Neural cell (in vitro differentiated cells): Measurements from ENCODE around the gene CDYL. TPM values are rescaled to one million over a fixed set of nuclear protein-coding genes. Genes with fewer than 3 reads are reported as not detected.

Experiments used
- H2AFZ ChIP-seq: fragments of 200-600, 300-800 bp; sonication (generic), shearing (Covaris generic); 2 replicates; pipeline ENCODE4 v1.6.0; 2014; ENCODE audit warnings: low read depth, mild to moderate bottlenecking, antibody characterized with exemption, low read length, moderate library complexity
- H3F3A ChIP-seq: fragments of 200-600 bp; shearing (Covaris generic); 2 replicates; pipeline ENCODE4 v1.6.1; 2016; ENCODE audit warnings: mild to moderate bottlenecking, moderate library complexity, mixed read lengths, antibody characterized with exemption, low read length; ENCODE audit not compliant: insufficient read depth, poor library complexity, severe bottlenecking
- H3K27ac ChIP-seq: fragments of 200-600, 300-800 bp; sonication (generic), shearing (Covaris generic); 2 replicates; pipeline ENCODE4 v1.5.1; 2014; ENCODE audit warnings: mild to moderate bottlenecking, low read length, moderate library complexity
- H3K27me3 ChIP-seq: fragments of 300-800, 200-600 bp; sonication (generic), shearing (Covaris generic); 2 replicates; pipeline ENCODE4 v1.6.0; 2014; ENCODE audit warnings: mild to moderate bottlenecking, low read depth, low read length, moderate library complexity; ENCODE audit not compliant: insufficient read depth
- H3K36me3 ChIP-seq: fragments of 300-800, 200-600 bp; sonication (generic), shearing (Covaris generic); 2 replicates; pipeline ENCODE4 v1.5.1; 2014; ENCODE audit warnings: mild to moderate bottlenecking, antibody characterized with exemption, low read length, moderate library complexity; ENCODE audit not compliant: insufficient read depth
- H3K4me2 ChIP-seq: fragments of 300-800, 200-600 bp; sonication (generic), shearing (Covaris generic); 2 replicates; pipeline ENCODE4 v1.6.0; 2014; ENCODE audit warnings: mild to moderate bottlenecking, low read length
- H3K4me3 ChIP-seq: fragments of 300-800, 200-600 bp; sonication (generic), shearing (Covaris generic); 2 replicates; pipeline ENCODE4 v1.5.1; 2014; ENCODE audit warnings: mild to moderate bottlenecking, low read length, moderate library complexity
- H3K79me2 ChIP-seq: fragments of 200-600 bp; shearing (Covaris generic); replicated peaks from 2 replicates; pipeline ENCODE4 v1.6.0; 2014; ENCODE audit warnings: mild to moderate bottlenecking, low read length, moderate library complexity; ENCODE audit not compliant: insufficient read depth
- H3K9ac ChIP-seq: fragments of 300-800, 200-600 bp; sonication (generic), shearing (Covaris generic); 2 replicates; pipeline ENCODE4 v1.6.1; 2016; ENCODE audit warnings: mild to moderate bottlenecking, low read length, mixed read lengths
- H3K9me2 ChIP-seq: fragments of 200-600 bp; shearing (Covaris generic); 2 replicates; pipeline ENCODE4 v1.6.1; 2016; ENCODE audit warnings: mild to moderate bottlenecking, low read length, mixed read lengths; ENCODE audit not compliant: insufficient read depth
- H3K9me3 ChIP-seq: fragments of 200-600, 300-800 bp; sonication (generic), shearing (Covaris generic); 2 replicates; pipeline ENCODE4 v1.6.1; 2016; ENCODE audit warnings: mild to moderate bottlenecking, mixed run types, low read length, moderate library complexity, mixed read lengths
- H4K20me1 ChIP-seq: fragments of 200-600 bp; shearing (Covaris generic); 2 replicates; pipeline ENCODE4 v1.6.1; 2016; ENCODE audit warnings: mild to moderate bottlenecking, mixed run types; ENCODE audit not compliant: insufficient read depth
- EP300 ChIP-seq: fragments of 450-650 bp; conservative IDR thresholded peaks from 2 replicates; pipeline ENCODE4 v1.6.1; 2014; ENCODE audit warnings: antibody characterized with exemption, mild to moderate bottlenecking, moderate library complexity; ENCODE audit not compliant: poor library complexity, severe bottlenecking
- EZH2 ChIP-seq: fragments of 200-600, 300-800 bp; shearing (Covaris generic), sonication (generic); IDR thresholded peaks from 2 replicates; pipeline ENCODE4 v1.6.1; 2014; ENCODE audit warnings: antibody characterized with exemption, low read length, borderline replicate concordance, mild to moderate bottlenecking; ENCODE audit not compliant: insufficient read depth, poor library complexity, severe bottlenecking
- MXI1 ChIP-seq: fragments of 450-650 bp; conservative IDR thresholded peaks from 2 replicates; pipeline ENCODE4 v1.6.1; 2014; ENCODE audit warnings: antibody characterized with exemption, mild to moderate bottlenecking; ENCODE audit not compliant: poor library complexity, severe bottlenecking
- POLR2AphosphoS5 ChIP-seq: IDR thresholded peaks from 2 replicates; pipeline ENCODE4 v1.6.1; 2012
- RAD21 ChIP-seq: fragments of 450-650 bp; conservative IDR thresholded peaks from 2 replicates; pipeline ENCODE4 v1.6.1; 2014; ENCODE audit warnings: antibody characterized with exemption, mild to moderate bottlenecking, moderate library complexity
- SMC3 ChIP-seq: fragments of 450-650 bp; conservative IDR thresholded peaks from 2 replicates; pipeline ENCODE4 v1.6.1; 2014; ENCODE audit warnings: antibody characterized with exemption, mild to moderate bottlenecking, moderate library complexity; ENCODE audit not compliant: poor library complexity
- TAF1 ChIP-seq: IDR thresholded peaks from 2 replicates; pipeline ENCODE4 v1.6.1; 2012; ENCODE audit warnings: low read depth
- polyA plus RNA-seq: library from polyadenylated mRNA; depleted of rRNA; stranded (reverse); fragments of >200 nt; gene quantifications from 2 replicates; pipeline ENCODE4 v1.2.3, GENCODE V29; 2014
- TF ChIP-seq, protein P1 (sequence below): IDR thresholded peaks from 2 replicates; pipeline ENCODE4 v1.6.1; 2012; ENCODE audit warnings: borderline replicate concordance
- TF ChIP-seq, protein P2 (sequence below): fragments of 450-650 bp; IDR thresholded peaks from 2 replicates; pipeline ENCODE4 v1.5.1; 2014; ENCODE audit warnings: antibody characterized with exemption, mild to moderate bottlenecking, moderate library complexity; ENCODE audit not compliant: poor library complexity, severe bottlenecking

CDYL gene
- polyA plus RNA-seq, 1 donor from 2014 or later = 5.2 TPM

DNA sequence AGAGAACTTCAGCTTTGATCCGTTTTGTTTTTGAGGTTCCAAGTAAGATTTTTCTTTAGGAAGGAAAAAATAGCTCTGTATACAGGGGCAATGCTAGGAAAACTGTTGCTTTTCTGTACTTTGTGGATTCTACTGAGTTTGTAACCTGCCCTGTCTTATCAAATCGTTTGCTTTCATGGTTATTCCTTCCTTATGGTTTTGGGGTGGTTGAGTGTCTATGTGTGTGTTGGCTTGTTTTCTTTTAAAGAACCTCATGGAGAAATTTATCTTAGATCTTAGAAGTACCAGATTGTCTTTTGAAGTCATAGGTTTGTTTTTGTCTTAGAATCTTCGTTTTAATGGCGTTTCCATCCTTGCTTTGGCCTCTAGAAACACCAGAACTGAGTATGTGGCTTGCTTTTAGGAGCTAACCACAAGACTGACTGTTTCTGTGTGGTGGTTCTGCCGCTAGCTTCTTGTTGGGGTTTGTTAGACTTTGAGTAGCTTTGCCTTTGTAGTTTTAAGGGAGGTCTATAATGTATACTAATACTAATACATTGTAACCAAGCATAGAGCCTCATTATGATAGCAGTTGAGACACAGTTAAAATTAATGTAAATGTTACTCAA, 140.9 kb downstream of the CDYL start:
- Histone ChIP-seq H2AFZ (no peak overlapping the region), H3K4me3 (no peak overlapping the region), H4K20me1 (no peaks in the 10 kb centered on the region), H3F3A (no peaks in the 10 kb centered on the region), H3K36me3 (no peaks in the 10 kb centered on the region), H3K9ac (no peak overlapping the region), H3K27me3 (no peaks in the 10 kb centered on the region), H3K79me2 (no peaks in the 10 kb centered on the region), H3K9me3 (no peaks in the 10 kb centered on the region), H3K27ac (no peak overlapping the region), H3K9me2 (no peaks in the 10 kb centered on the region), H3K4me2 (no peak overlapping the region)
- TF ChIP-seq EP300 (no peak), EZH2 (no peak), MXI1 (no peak), TAF1 (no peak), SMC3 (no peak)
- TF ChIP-seq, protein P1, sequence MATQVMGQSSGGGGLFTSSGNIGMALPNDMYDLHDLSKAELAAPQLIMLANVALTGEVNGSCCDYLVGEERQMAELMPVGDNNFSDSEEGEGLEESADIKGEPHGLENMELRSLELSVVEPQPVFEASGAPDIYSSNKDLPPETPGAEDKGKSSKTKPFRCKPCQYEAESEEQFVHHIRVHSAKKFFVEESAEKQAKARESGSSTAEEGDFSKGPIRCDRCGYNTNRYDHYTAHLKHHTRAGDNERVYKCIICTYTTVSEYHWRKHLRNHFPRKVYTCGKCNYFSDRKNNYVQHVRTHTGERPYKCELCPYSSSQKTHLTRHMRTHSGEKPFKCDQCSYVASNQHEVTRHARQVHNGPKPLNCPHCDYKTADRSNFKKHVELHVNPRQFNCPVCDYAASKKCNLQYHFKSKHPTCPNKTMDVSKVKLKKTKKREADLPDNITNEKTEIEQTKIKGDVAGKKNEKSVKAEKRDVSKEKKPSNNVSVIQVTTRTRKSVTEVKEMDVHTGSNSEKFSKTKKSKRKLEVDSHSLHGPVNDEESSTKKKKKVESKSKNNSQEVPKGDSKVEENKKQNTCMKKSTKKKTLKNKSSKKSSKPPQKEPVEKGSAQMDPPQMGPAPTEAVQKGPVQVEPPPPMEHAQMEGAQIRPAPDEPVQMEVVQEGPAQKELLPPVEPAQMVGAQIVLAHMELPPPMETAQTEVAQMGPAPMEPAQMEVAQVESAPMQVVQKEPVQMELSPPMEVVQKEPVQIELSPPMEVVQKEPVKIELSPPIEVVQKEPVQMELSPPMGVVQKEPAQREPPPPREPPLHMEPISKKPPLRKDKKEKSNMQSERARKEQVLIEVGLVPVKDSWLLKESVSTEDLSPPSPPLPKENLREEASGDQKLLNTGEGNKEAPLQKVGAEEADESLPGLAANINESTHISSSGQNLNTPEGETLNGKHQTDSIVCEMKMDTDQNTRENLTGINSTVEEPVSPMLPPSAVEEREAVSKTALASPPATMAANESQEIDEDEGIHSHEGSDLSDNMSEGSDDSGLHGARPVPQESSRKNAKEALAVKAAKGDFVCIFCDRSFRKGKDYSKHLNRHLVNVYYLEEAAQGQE = no peak
- TF ChIP-seq, protein P2, sequence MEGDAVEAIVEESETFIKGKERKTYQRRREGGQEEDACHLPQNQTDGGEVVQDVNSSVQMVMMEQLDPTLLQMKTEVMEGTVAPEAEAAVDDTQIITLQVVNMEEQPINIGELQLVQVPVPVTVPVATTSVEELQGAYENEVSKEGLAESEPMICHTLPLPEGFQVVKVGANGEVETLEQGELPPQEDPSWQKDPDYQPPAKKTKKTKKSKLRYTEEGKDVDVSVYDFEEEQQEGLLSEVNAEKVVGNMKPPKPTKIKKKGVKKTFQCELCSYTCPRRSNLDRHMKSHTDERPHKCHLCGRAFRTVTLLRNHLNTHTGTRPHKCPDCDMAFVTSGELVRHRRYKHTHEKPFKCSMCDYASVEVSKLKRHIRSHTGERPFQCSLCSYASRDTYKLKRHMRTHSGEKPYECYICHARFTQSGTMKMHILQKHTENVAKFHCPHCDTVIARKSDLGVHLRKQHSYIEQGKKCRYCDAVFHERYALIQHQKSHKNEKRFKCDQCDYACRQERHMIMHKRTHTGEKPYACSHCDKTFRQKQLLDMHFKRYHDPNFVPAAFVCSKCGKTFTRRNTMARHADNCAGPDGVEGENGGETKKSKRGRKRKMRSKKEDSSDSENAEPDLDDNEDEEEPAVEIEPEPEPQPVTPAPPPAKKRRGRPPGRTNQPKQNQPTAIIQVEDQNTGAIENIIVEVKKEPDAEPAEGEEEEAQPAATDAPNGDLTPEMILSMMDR = no peak

DNA sequence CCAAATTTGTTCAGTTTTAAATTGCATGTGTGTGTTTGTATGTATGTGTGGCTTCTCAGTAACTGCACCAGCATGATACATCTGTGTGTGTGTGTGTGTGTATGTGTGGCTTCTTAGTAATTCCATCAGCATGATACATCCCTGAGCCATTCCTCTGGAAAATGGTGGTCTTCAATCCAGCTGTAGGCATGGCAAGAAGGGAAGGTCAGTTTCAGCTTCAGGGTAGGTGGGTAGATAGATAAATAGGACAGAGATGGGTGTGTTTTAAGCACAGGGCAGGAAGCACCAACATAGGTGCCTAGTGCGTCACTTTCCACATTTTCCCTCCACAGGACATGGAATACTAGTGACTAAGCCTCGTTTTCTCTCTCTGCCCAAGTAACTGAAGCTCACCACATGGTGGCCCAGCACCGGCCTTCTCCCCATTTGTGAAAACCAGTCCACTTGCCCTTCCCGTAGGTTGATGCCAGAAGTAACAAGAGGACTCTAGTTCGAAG, 144.8 kb downstream of the CDYL start:
- Histone ChIP-seq H2AFZ (no peak overlapping the region), H3F3A (no peaks in the 10 kb centered on the region), H3K27ac (no peak overlapping the region), H3K79me2 (no peaks in the 10 kb centered on the region), H3K4me3 (no peak overlapping the region), H4K20me1 (no peaks in the 10 kb centered on the region), H3K9me3 (no peaks in the 10 kb centered on the region), H3K4me2 (no peak overlapping the region), H3K9ac (no peak overlapping the region), H3K9me2 (no peaks in the 10 kb centered on the region), H3K36me3 (no peaks in the 10 kb centered on the region), H3K27me3 (no peaks in the 10 kb centered on the region)
- no peak for TF ChIP-seq MXI1
- TF ChIP-seq TAF1 = no peak
- no peak for TF ChIP-seq SMC3
- TF ChIP-seq, protein P2 = no peak
- TF ChIP-seq EP300 = no peak
- no peak for TF ChIP-seq EZH2
- no peak for TF ChIP-seq POLR2AphosphoS5
- TF ChIP-seq, protein P1 = no peak
- TF ChIP-seq RAD21 = no peak
